Measurements from ENCODE around the gene AHRR. TPM values are rescaled to one million over a fixed set of nuclear protein-coding genes. Genes with fewer than 3 reads are reported as not detected.
"Not testable (repeated sequence)": the region's sequence is repeated elsewhere in the genome, so short reads cannot be mapped to it uniquely, and the experiment has no call there.

The AHRR gene
- total RNA-seq, 1 donor from 2014 or later, result 8.4 TPM

DNA sequence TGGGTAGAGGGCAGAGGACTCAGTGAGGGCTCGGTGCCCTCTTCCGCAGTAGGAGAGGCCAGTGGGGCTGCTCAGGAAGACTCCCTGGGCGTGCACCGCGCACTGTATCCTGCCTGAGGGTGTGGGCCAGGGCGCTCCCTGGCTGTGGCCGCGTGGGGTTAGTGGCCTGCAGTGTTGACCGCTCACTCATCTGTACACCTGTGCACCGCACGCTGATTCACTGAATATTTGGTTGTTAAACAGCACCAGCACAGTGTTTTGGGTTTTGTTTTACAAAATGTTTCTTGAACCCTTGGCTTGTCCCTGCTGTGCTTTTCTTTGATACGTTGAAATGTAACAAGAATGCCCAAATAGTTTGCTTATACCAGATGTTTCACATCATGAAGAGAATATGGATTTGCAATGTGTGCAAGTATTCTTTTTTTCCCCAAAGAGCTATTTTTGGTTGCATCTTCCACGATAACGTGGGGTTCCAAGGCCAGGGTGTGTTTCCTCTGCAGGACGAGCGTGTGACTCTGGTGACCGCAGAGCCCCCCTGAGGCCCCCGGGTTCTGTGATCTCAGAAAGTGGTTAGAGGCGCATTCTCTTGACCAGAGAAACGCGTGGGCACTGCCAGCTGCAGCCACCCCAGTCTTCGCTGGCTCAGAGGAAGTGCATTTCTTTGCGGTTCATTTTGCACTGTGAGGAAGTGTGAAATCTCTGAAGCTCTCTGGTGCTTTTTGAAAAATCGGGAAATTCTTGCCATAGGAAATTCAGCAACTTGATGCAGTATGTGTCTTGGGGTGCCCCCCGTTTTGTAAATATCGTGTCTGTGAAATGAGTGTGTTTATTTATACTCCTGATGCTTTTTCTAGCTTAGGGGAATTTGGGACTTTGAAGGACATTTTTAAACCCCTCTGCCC, 46.9 kb downstream of the AHRR start:
- intact Hi-C loops (cut with DNase I), result no loop called here
- H3K27ac ChIP-seq, result no peak overlapping the region
- H3K36me3 ChIP-seq, result no peaks in the 10 kb centered on the region
- peak; percentile 47 to 52 for ATAC-seq
- TF ChIP-seq, protein P1, sequence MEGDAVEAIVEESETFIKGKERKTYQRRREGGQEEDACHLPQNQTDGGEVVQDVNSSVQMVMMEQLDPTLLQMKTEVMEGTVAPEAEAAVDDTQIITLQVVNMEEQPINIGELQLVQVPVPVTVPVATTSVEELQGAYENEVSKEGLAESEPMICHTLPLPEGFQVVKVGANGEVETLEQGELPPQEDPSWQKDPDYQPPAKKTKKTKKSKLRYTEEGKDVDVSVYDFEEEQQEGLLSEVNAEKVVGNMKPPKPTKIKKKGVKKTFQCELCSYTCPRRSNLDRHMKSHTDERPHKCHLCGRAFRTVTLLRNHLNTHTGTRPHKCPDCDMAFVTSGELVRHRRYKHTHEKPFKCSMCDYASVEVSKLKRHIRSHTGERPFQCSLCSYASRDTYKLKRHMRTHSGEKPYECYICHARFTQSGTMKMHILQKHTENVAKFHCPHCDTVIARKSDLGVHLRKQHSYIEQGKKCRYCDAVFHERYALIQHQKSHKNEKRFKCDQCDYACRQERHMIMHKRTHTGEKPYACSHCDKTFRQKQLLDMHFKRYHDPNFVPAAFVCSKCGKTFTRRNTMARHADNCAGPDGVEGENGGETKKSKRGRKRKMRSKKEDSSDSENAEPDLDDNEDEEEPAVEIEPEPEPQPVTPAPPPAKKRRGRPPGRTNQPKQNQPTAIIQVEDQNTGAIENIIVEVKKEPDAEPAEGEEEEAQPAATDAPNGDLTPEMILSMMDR (IDR thresholded peaks at IDR 0.05), result no peak
- peaks cover 29% of the 10 kb centered on the region for H3K4me1 ChIP-seq
- H3K27me3 ChIP-seq (ENCODE audit: low read depth), result no peaks in the 10 kb centered on the region
- peak; percentile 51 for DNase-seq
- peaks cover 14% of the 10 kb centered on the region for H3K9me3 ChIP-seq
- H3K4me3 ChIP-seq, result no peak overlapping the region

DNA sequence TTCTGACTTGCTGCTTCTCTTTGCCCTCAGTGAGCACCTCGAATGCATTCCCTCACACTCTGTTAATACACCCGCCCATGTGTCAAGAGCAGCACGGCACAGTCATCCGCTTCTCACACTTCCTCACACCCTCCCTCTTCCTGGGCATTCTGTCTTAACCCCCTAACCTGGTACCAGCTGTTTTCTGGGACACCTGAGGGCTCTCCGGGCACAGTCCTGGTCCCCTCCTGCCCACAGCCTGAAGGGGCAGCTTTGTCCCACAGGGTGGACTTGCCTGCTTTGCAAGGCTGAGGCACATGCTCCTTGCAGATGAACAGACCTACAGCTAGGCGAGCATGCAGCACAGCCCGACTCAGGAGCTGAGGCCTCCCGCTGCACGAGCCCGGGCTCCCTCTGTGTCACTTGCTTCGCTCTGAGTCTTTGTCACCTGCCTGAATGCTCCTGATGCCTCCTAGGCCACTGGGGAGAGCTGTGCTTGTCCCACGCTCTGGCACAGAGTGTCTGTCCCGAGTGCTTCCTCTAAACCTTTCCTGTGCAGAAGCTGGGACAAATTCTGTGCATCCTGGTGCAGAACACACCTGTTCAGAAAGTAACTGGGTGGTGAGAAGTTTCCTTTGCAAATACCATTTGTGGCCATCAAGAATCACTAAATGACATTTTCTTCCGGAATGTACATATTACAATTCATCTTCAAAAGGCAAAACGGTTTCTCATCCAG, 47.8 kb downstream of the AHRR start:
- Histone ChIP-seq H3K36me3 (no peaks in the 10 kb centered on the region), H3K9me3 (peaks cover 12% of the 10 kb centered on the region), H3K4me1 (peaks cover 35% of the 10 kb centered on the region), H3K4me3 (no peak overlapping the region), H3K27ac (no peak overlapping the region), H3K27me3 (ENCODE audit: low read depth) (no peaks in the 10 kb centered on the region)
- peak; percentile 16 to 37 for ATAC-seq
- peak; percentile 42 for DNase-seq
- TF ChIP-seq, protein P1 (IDR thresholded peaks at IDR 0.05), result no peak
- intact Hi-C loops (cut with DNase I), result no loop called here

DNA sequence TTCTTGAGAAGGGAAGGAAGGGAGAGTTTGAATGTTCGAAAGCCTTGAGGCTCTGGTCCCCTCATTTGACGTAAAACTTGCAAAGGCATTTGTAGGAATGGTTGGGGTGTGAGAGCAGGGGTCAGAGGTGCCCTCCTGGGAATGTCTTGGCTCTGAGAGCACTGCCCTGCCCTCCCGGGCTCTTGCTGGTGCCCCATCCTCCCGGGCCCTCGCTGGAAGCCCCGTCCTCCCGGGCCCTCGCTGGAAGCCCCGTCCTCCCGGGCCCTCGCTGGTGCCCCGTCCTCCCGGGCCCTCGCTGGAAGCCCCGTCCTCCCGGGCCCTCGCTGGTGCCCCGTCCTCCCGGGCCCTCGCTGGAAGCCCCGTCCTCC, 48.3 kb downstream of the AHRR start:
- DNase-seq, result not testable (repeated sequence)

DNA sequence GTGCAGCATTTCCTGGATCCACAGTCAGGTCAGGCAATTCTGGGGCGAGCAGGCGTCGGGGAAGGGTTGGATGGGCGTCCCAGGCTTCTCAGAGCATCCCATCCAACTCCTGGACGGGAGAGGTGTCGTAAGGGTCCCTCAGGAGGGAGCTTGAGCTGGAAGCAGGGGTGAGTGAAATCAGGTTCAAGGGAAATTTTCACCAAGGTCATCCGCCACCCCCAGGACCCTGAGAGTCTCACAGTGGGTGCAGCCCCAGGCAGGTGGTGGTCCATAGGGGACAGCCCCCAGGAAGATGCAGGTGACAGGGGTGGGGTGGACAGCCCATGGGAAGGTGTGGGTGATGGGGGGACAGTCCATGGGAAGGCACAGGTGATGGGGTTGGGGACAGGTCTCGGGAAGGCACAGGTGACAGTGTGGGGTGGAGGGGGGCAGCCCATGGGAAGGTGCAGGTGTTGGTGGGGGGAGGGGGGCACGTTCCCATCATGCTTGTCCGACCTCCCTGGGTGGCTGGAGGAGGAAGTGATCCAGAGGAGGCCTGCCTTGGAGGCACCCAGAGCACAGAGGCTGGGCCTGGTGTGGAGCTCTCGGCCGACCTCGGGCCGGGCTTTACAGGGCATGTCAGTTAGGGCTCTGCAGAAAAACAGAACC, 48.9 kb downstream of the AHRR start:
- H3K27me3 ChIP-seq (ENCODE audit: low read depth), result no peaks in the 10 kb centered on the region
- ATAC-seq (no peak), DNase-seq (peak; percentile 26)
- H3K36me3 ChIP-seq, result no peaks in the 10 kb centered on the region
- H3K4me3 ChIP-seq, result no peak overlapping the region
- peaks cover 2% of the 10 kb centered on the region for H3K9me3 ChIP-seq
- no peak overlapping the region for H3K27ac ChIP-seq
- peaks cover 39% of the 10 kb centered on the region for H3K4me1 ChIP-seq
- intact Hi-C loops (cut with DNase I), result no loop called here
- TF ChIP-seq, protein P1 (IDR thresholded peaks at IDR 0.05), result no peak

More for the DNA sequence above, 48.3 kb downstream of the AHRR start:
- ATAC-seq; H3K4me3 ChIP-seq; intact Hi-C loops (cut with DNase I); H3K27me3 ChIP-seq (ENCODE audit: low read depth); H3K36me3 ChIP-seq; H3K27ac ChIP-seq; H3K9me3 ChIP-seq: not testable (repeated sequence)
- peaks cover 39% of the 10 kb centered on the region for H3K4me1 ChIP-seq

DNA sequence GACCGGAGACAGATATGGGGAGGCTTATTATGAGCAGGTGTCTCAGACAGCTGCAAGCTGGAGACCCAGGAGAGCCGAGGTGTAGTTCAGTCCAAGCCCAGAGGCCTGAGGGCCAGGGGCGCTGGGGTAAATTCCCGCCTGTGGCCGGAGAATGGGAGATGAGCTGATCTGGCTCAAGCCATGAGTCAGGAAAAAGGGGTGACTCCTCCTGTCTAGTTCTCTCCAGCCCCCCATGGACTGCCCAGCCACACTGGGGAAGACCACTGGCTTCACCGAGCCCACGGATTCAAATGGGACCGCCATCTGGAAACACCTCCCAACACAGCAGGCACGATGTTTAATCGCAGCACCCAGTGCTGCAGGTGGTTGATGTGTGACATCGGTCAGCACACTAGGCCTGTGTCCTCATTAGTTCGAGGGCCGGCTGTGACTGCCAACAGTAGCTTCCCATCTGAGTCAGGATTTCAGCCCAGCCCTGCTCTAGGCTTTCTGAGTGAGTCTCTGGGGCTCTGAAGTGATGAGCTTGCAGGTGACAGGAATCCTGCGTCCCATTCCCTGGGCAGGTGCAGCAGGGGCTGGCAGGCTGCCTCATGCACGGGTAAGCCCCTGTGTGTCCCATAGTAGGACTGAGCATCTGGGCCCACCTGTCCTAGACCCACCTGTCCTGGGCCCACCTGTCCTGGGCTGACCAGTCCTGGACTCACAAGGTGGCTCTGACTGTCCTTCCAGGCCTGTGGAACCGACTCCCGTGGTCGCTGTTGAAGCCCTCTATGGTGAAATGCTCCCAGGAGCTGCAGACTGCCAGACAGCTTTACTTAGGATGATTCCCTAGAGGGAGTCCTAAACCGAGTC, 49.7 kb downstream of the AHRR start:
- intact Hi-C loops (cut with DNase I), result no loop called here
- TF ChIP-seq, protein P1 (IDR thresholded peaks at IDR 0.05), result no peak
- Histone ChIP-seq H3K36me3 (no peaks in the 10 kb centered on the region), H3K27me3 (ENCODE audit: low read depth) (no peaks in the 10 kb centered on the region), H3K4me3 (no peak overlapping the region), H3K9me3 (no peaks in the 10 kb centered on the region), H3K4me1 (peaks cover 39% of the 10 kb centered on the region), H3K27ac (no peak overlapping the region)
- ATAC-seq (no peak), DNase-seq (peak; percentile 41)

All from lower lobe of right lung (tissue), 2 donors.